Islet of Langerhans (tissue), 1 donor: ENCODE measurements around the gene AFAP1L1.

Experiments used
- FAIRE-seq: peaks from one replicate; lab custom pipeline; 2011; peaks lifted over from hg19 to GRCh38; lab: Jason Lieb, UNC

AFAP1L1 gene

DNA sequence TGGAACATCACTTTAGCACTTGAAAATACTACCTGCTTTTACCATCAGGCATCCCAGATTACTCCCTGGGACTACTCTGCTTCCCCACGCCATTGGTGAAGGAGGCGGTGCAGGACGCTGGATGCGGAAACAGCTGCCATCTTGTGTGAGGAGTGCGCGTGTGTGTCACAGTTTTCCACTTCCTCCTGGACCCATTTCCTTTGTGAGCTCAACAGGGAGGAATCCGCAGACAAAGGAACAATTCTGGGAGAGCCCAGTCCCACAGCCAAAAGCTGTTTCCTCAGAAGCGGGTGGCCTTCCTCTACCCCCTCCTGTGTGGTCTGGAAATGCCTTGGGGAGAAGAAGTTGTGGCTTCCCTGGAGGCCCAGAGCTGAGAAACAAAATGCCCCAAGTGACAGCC, 16.8 kb downstream of the AFAP1L1 start:
- FAIRE-seq, result no peak

DNA sequence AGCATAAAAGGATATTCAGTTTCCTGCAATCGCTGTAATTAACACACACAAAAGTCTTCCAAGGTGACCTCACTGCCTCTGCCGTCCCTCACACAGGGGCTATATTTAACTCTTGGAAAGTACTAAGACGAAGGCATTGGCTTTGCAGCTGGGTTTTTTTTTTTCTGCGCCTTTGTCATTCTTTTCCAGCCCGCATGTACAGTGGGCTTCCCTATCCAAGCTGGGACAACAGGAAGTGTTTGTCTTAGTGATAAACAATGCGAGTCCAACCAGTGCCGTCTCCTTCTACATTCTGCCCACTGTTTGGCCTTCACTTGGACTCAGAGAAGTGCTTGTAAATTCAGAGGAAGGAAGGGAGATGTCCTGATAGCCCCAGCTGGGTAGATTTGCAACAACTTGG, 17.6 kb downstream of the AFAP1L1 start:
- FAIRE-seq, result no peak

DNA sequence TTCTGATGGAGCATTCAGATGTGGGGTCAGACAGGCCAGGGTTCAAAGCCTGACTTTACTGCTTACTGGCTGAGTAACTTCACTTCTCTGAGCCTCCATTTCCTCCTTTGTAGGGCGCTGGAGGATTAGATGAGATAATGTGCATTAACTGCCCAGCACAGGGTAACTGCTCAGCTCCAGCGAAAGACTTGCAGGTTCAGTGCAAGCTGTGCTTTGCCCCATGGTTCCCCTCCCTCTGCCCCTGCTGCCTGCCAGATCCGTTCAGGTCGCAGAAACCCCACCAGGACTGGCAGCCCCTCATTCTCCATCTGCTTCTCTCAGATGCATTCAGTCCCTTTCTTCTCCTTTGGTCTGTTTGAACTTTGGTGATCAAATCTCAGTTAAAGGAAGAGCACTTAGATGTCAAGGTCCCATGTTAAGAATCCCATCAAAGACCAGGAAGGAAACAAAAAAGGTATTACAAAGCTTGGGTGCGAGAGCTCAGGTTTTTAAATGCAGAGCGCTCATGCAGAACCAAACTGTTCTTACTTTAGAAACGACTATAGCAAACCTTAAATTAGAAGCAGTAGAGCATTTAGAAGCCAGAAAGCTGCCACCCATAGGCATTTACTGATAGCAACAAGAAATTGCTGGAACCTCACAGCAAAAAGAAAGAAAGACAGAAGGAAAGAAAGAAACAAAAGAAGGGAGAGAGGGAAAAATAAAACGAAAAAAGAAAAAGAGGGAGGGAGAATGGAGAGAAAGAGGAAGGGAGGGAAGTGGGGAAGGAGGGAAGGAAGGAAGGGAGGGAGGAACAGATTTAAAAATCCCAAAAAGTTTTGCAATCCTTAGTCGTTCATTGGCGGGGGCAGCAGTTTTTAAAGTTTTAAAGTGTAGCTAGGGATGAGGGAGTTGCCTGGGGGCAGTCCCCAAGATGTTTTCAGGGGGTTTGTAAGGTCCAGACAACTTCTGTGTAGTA, 23.5 kb downstream of the AFAP1L1 start:
- FAIRE-seq, result no peak

DNA sequence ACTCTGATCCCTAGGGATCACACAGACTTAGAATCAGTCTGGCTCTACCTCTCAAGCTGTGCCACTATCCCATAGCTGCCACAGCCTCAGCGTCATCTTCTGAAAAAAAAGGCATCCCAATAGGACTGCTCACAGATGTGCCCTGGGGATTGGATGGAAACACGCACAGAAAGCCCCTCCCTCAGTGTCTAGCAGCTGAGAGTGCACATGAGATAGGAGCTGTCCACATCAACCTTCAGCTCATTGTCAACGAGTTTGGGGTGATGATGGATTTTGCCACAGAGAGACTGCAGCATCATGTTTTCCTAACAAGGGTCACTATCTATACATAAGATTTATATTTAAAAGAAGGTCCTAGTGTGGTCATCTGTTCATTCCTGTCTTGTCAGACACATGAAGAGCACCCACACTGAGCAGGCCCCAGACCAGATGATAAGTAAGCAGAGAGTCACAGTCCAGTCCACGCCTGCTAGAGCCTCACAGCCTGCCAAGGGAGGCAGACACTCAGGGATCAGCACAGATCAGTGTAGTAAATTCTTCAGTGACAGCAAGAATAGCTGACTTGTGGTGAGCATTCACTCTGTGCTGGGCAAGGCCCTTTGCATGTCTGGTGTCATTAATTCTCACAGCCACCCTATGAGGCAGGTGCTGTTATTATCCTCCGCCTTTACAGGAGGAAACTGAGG, 25.8 kb downstream of the AFAP1L1 start:
- no peak for FAIRE-seq

DNA sequence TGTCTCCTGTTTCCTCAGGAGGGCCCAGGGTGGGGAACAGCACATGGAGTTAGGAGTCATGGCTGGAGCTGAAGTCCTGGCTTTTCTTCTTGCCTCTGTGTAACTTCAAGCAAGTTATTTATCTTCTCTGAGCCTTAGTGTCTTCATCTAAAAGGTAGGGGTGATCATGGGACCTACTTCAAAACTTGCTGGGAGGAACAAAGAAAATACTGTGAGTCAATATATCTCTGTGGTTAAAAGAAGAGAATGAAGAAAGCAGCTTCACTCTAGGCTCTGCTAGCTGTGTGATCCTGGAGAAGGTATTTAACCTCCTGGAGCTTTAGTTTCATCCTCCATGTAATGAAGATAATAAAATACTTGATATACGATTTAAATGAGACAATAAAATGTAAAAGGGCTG, 26.5 kb downstream of the AFAP1L1 start:
- no peak for FAIRE-seq

DNA sequence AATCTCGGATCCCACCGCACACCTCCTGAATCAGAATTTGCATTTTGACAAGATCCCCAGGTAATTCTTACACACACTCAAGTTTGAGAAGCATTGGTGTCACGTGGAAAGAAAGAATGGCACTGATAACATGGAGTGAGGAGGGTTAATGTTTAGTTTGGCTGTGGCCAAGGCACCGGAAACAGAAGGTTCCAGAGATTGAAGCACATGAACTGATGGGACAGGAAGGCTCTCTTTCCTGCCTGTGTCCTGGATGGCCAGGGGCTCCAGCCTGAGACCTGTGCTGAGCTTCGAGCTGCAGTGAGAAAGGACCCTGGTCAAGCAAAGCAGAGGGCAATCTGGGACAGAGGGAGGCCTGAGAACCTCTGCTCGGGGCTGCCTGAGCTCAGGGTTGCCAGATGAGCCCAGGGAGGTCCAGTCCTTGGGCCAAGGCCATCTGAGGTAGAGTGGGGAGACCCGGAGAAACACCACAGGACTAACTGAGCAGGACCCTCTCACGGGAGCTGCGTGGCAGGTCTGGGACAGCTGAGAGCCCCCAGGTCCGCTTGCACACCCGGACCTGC, 27.3 kb downstream of the AFAP1L1 start:
- no peak for FAIRE-seq

DNA sequence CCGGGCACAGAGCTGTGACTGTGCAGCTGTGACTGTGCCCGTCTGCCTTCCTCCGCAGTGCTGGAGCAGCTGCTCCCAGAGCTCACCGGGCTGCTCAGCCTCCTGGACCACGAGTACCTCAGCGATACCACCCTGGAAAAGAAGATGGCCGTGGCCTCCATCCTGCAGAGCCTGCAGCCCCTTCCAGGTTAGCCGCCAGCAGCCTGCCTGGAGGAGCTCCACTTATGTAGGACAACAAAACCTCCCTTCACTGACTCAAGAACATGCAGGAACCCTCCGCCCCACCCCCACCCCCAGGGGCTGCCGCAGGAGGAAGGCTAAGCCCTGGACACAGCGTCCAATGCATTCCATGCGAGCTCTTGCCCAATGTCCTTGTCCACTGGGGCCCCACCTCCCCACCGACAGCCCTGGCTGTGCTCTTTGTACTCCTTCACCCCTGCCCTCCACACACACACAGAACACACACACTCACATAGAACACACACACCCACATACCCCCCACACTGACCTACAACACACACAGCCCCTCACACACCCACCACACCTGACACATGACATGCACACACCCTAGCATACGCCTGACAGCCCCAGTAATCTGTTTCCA, 27.9 kb downstream of the AFAP1L1 start:
- no peak for FAIRE-seq

DNA sequence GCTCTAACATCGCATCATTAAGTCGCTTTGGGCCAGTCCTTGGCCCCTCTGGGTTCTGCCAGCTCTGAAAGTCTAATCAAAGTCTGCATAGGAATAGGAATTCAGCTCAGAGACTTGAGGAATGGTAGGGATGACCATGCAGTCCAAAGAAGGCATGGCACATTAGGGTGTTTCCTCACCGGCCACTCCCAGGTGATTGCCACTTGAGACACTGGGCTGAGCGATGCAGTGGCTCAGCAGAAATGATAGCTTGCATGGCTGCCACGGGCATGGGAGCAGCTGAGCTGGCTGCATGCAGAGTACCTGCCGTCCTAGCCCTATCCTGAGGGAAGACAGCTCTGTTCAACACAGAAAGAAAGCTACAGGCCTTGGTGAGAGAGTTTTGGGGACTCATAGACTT, 28.8 kb downstream of the AFAP1L1 start:
- no peak for FAIRE-seq

DNA sequence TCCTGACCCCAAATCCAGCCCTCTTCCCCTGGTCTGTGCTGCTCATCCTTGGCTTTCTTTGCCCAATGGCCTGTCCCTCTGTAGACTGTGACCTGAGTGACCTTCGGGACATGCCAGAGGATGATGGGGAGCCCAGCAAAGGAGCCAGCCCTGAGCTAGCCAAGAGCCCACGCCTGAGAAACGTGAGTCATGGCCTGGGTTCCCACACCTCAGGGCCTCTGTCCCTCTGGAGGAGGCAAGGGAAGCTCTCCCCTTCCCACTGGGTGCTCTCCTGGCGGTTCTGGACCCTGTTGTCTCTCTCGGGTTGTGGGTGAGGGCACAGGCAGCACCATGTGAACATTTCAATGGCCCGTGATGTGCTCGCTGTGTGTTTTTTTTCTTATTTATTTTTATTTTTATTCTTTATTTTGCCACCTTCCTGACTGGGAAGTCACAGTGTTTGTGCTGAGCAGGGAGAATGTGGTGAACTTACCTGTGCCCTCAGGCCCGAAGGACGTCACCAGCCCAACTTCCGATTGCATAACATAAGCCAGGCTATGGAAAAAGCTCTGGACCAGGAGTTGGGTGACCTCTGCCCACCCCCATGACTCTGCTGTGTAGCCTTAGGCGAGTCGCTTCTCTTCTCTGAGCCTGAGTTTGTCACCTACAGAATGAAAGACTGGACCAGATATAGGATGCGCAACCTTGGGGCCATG, 29.5 kb downstream of the AFAP1L1 start:
- FAIRE-seq, result no peak

DNA sequence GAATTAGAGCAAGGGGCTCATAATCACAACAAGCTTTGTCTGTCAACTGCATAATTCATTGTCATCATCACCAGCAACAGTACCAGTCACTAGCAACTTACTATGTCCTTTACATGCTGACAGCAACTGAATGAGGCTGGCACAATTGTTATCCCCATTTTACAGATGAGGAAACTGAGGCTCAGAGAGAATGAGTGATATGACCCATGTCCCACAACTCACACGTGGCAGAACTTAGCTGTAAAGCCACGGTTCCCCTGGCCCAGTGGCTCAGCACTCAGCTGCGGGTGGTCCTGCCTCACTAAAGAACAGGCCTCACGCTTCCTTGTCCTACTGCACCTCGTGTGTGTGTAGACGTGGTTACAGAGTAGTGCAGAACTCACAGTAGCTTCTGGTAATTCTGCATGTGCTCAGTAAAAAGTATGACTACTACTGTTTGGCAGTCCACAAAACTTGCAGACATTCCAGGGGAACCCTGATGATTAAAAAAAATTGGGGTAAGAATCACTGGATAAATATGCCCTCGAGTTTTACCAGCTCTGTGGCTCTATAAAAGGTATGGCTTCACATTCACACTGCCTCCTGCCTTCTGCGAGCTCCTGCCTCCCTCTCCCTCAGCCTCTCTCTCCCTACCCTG, 30.2 kb downstream of the AFAP1L1 start:
- no peak for FAIRE-seq

DNA sequence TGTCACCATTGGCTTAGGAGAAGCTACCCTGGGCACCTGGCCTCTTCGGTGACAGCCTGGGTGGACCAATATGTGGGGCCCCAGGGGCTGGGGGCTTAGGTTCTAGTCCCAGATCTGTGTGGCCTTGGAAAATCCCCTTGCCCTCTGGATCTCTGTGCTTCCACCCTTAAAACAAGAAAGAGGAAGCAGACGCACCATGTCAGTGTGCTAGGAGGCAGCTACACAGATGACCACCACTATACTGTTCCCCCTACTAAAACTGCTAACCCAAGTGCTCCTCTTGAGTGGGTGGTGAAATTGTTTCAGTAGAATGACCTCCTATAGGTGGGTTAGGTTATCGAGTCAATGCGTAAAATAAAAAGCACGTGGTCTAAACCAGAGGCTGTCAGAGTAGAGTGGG, 31.0 kb downstream of the AFAP1L1 start:
- no peak for FAIRE-seq

DNA sequence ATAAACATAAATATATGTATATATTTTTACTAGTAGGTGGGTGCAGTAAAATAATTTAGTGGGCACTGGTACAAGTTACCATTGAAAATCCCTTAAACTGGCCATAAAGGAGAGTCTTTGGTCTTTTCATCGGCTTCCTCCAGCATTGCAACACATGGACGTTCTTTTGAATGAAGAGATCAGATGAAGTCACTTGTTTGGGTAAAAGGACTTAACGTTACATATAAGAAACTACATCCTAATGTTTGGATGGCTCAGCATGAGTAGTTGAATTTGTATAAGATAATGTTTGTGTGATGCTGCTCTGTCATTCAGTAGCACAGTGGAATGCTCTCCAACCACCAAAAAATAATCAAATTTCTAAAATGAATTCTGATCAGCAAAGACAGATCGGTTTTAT, 31.6 kb downstream of the AFAP1L1 start:
- no peak for FAIRE-seq

DNA sequence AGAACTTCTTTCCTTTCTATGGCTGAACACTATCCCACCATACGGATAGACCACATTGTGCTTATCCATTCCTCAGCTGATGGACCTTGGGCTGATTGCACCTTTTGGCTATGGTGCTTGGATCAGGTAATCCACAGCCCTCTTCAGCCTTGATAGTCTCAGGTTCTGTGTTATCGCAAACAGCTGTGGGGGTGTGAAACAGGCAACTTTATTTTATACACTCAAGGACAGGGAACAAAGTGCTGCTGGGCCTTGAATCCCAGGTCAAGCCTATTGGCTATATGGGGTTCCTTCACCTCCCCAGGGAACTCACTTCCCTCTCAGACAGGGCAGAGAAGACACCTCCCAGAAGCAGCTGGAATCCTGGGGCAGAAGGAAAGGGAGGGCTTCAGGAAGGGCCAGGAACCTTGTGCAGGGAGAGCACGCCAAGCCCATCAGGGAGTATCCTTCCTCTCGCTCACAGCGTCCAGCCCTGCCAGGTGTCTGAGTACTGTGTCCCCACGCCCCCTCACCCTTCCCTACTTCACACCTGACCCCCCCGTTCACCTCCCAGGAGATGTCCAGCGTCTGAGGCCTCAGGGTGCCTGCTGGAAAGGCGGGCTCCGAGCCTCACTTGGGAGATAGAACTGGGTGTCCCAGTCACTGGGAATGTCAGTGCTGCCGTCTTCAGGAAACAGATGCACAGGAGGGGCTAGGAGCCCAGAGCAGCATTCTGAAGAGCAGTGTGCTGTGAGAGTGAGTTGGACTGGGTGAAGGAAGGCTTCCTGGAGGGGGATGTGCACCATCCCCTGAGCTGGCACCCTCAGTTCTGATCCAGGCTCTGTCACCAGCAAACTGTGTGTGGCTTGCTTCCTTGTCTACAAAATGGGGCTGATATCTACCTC, 32.8 kb downstream of the AFAP1L1 start:
- FAIRE-seq, result no peak

DNA sequence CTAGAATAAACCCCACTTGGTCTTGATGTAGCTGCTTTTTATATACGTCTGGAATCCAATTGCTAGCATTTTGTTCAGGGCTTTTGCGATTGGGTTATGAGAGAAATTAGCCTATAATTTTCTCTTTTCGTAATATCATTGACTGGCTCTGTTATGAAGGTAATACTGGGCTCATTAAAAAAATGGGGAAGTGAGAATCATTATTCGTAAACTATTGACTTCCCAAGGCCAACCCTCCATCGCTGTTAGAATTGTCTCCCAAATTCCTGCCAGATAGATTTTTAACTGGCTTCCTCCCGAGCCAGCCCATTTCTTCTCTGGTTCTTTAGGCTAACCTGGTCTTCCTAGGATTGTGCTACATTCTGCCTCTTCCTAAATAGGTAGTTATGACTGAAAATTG, 37.7 kb downstream of the AFAP1L1 start:
- no peak for FAIRE-seq

DNA sequence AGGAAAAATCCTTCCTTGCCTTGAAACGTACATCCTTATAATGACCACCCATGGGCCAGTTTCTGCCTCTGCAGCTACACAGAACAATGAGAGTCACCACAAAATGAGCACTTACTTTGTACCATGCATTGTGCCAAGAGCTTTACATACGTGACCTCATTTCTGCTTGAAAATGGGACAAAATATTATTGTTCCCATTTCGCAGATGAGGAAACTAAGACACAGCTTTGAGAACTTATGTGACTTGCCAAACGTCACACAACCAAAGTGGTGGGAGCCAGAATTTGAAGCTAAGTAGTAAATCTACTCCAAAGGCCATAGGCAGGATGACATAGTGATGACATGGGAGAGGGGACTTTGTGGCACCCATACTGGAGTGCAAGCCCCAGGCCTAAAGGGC, 38.8 kb downstream of the AFAP1L1 start:
- no peak for FAIRE-seq

DNA sequence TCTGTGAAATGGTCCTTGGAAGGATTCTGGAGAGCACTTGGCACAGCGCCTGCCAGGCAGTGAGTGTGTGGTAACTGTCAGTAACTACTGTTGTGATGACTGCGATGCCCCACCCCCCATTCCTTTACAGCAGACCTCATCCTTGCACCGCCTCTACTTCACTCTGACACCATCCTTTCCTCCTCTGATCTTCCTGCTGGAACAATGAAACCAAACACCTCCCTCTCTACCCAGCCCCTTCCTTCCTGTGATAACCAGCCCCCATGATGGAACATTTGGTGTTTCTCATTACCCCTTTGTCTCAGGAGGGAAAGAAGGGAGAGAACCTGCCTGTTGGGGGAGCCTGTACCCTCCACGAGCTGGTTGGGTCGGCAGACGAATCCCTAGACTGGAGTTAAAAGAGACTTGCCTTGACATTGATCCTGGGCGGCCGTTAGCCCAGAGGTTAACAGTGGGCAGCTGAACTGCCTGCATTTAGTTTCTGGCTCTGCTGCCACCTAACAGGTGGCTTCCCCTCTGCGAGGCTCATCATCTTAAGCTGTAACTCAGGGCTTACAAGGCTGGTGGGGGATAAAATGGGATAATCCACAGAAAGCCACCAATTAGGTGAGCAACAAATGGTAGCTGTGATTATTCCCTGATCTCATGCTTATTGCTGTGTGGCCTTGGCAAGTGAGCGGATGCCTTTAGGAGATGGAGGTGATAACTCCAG, 39.4 kb downstream of the AFAP1L1 start:
- no peak for FAIRE-seq

DNA sequence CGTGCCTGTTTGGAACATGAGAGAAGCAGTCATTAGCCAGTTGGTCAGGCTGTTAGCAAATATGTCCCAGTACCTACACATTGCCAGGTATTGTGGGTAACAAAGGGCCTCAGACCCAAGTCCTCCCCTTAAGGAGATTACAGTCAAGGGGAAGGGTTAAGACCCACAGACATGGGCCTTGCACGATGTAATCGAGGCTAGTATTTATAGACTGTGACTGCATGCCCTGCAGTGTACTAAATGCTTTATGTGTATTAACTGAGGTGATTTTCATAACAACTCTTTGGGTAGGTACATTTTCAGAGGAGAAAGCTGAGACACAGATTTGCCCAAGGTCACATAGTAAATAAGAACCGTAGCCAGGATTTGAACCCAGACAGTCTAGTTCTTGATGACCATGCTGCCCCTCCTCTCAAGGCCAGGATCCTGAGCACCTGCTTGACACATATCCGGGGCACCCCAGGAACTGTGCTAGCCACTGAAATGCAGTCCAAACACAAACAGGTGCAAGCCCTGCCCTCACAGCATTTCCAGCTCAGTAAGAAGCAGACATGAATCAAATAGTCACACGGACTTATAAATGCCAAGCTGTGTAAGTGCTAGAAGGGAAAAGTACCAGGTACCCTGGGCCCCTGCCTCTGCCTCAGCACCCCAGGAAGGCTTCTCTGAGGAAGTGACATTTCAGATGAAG, 41.6 kb downstream of the AFAP1L1 start:
- no peak for FAIRE-seq

DNA sequence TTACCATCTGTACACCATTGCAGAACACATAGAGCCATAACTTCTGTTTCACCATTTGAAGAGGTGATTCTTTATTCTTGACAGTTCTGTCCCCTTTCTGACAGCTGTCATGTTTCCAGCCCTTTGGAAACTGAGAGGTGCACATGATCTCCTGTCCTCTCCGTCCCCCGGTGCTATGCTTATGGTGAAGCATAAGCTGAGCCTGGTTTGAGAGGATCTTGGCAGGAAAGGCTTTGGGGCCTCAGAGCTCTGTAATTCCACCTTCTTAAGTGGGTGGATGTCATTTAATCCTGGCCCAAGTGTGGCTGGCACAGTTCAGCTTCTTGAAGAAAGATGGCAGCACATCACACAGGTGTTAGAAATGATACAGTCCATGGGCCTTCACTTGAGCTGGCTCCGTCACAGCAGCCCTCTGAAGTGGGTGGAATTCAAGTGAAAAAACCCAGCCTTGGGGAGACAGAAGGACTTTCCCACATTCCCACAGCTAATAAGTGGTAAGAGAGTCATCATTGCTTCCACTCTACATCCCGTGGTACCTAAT, 43.0 kb downstream of the AFAP1L1 start:
- no peak for FAIRE-seq

DNA sequence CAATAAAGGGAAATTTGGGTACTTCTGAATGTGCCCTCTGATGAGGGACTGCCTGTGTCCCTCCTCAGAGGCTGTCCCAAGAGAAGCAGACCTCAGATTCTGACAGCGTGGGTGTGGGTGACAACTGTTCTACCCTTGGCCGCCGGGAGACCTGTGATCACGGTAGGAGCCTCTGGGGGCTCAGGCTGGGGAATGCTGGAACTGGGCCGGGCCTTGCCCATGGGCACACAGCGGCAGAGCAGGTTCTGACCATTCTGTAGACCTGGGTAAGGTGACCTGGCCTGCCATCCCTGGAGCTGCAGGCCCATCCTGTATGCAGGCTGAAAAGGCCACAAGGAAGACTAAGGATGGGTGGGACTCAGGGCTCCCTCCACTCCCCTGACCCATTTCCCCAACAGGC, 44.1 kb downstream of the AFAP1L1 start:
- FAIRE-seq, result no peak
